Mesenchymal stem cell (in vitro differentiated cells and primary cell): Measurements from ENCODE around the gene FAM199X.

ENCODE experiments used
- DNase-seq: peaks from one replicate; pipeline ENCODE4 v3.0.0-alpha.2; 2013
- H2AFZ ChIP-seq: one replicate; pipeline ENCODE4 v1.6.1; 2013; ENCODE audit warnings: low read depth, mild to moderate bottlenecking, control low read depth, inconsistent platforms, low read length, moderate library complexity
- H2AK5ac ChIP-seq: 2 replicates; pipeline ENCODE4 v1.6.1; 2013; ENCODE audit warnings: low read length, moderate library complexity, mild to moderate bottlenecking, inconsistent platforms; ENCODE audit not compliant: severe bottlenecking
- H2BK120ac ChIP-seq: one replicate; pipeline ENCODE4 v1.6.1; 2013; ENCODE audit warnings: low read depth, mild to moderate bottlenecking, inconsistent platforms, low read length, moderate library complexity
- H2BK12ac ChIP-seq, 2 experiments: one replicate each; pipeline ENCODE4 v1.6.1; 2013; ENCODE audit warnings: inconsistent platforms in 2 of 2, low read length in 2 of 2, mild to moderate bottlenecking in 2 of 2, moderate library complexity in 2 of 2, control low read depth in 1 of 2
- H2BK15ac ChIP-seq: one replicate; pipeline ENCODE4 v1.6.1; 2013; ENCODE audit warnings: mild to moderate bottlenecking, low read depth, inconsistent platforms; ENCODE audit not compliant: poor library complexity, severe bottlenecking
- H2BK5ac ChIP-seq: 2 replicates; pipeline ENCODE4 v1.6.1; 2013; ENCODE audit warnings: low read depth, mild to moderate bottlenecking, low read length, control low read depth, inconsistent platforms; ENCODE audit not compliant: poor library complexity, severe bottlenecking
- H3K14ac ChIP-seq, 2 experiments: one replicate each; pipeline ENCODE4 v1.6.1; 2013; ENCODE audit warnings: inconsistent platforms in 2 of 2, low read length in 2 of 2, control low read depth in 1 of 2, mild to moderate bottlenecking in 1 of 2, moderate library complexity in 1 of 2
- H3K18ac ChIP-seq, 2 experiments: one replicate each; pipeline ENCODE4 v1.6.1; 2013; ENCODE audit warnings: inconsistent platforms in 2 of 2, low read length in 2 of 2, control low read depth in 1 of 2, low read depth in 1 of 2, mild to moderate bottlenecking in 1 of 2
- H3K23ac ChIP-seq, 2 experiments: one replicate each; pipeline ENCODE4 v1.6.1; 2013; ENCODE audit warnings: inconsistent platforms in 2 of 2, low read length in 2 of 2, mild to moderate bottlenecking in 2 of 2, moderate library complexity in 2 of 2, control low read depth in 1 of 2
- H3K27ac ChIP-seq: 2 replicates; pipeline ENCODE4 v1.5.1; 2013; ENCODE audit warnings: mild to moderate bottlenecking, moderate library complexity, low read length, control low read depth, inconsistent platforms; ENCODE audit not compliant: poor library complexity, severe bottlenecking
- H3K27me3 ChIP-seq, 2 experiments: 2 replicates each; pipeline versions ENCODE4 v1.6.1 to v1.7.0; 2013; ENCODE audit warnings: low read length in 2 of 2, mild to moderate bottlenecking in 2 of 2, moderate library complexity in 2 of 2, control low read depth in 1 of 2, inconsistent platforms in 1 of 2; ENCODE audit not compliant: control insufficient read depth in 1 of 2, insufficient read depth in 1 of 2
- H3K36me3 ChIP-seq, 2 experiments: 2 replicates each; pipeline versions ENCODE4 v1.6.1 to v1.7.0; 2013; ENCODE audit warnings: low read length in 2 of 2, control low read depth in 1 of 2, inconsistent platforms in 1 of 2, low read depth in 1 of 2, mild to moderate bottlenecking in 1 of 2; ENCODE audit not compliant: insufficient read depth in 2 of 2, control insufficient read depth in 1 of 2
- H3K4ac ChIP-seq, 2 experiments: one replicate each; pipeline ENCODE4 v1.6.1; 2013; ENCODE audit warnings: inconsistent platforms in 2 of 2, low read length in 2 of 2, mild to moderate bottlenecking in 2 of 2, moderate library complexity in 2 of 2, control low read depth in 1 of 2, low read depth in 1 of 2
- H3K4me1 ChIP-seq: 2 replicates; pipeline ENCODE4 v1.6.1; 2013; ENCODE audit warnings: low read depth, low read length, control low read depth; ENCODE audit not compliant: control insufficient read depth, insufficient read depth
- H3K4me2 ChIP-seq: 2 replicates; pipeline ENCODE4 v1.6.1; 2013; ENCODE audit warnings: low read length, mild to moderate bottlenecking, inconsistent platforms; ENCODE audit not compliant: poor library complexity, severe bottlenecking
- H3K4me3 ChIP-seq, 2 experiments: 2 replicates each; pipeline versions ENCODE4 v1.5.1 to v1.7.0; 2013; ENCODE audit warnings: low read length in 2 of 2, mild to moderate bottlenecking in 2 of 2, control low read depth in 1 of 2, low read depth in 1 of 2; ENCODE audit not compliant: insufficient read depth in 1 of 2
- H3K79me1 ChIP-seq: replicated peaks from 2 replicates; pipeline ENCODE4 v1.6.1; 2013; ENCODE audit warnings: mild to moderate bottlenecking, control low read depth, low read length, inconsistent platforms; ENCODE audit not compliant: poor library complexity, severe bottlenecking
- H3K9ac ChIP-seq: 2 replicates; pipeline ENCODE4 v1.7.0; 2013; ENCODE audit warnings: mild to moderate bottlenecking, low read length, moderate library complexity
- H3K9me3 ChIP-seq: 2 replicates; pipeline ENCODE4 v1.7.0; 2013; ENCODE audit warnings: mild to moderate bottlenecking, low read length; ENCODE audit not compliant: control insufficient read depth
- H4K8ac ChIP-seq: one replicate; pipeline ENCODE4 v1.6.1; 2013; ENCODE audit warnings: inconsistent platforms, mild to moderate bottlenecking, low read length, moderate library complexity
- H4K91ac ChIP-seq: one replicate; pipeline ENCODE4 v1.6.1; 2013; ENCODE audit warnings: mild to moderate bottlenecking, low read length, inconsistent platforms
- WGBS: methylation state at CpG from one replicate; pipeline ENCODE4 v1.1.7; 2013; ENCODE audit warnings: mixed read lengths; 5-methylcytosine and 5-hydroxymethylcytosine counted together

FAM199X gene

GRCh38 chrX:104172788-104173187 lies 6.5 kb downstream of the FAM199X start:
- Histone ChIP-seq H2BK15ac (no peak overlapping the region), H4K91ac (no peak overlapping the region), H3K36me3 (peaks cover 0 to 17% of the 10 kb centered on the region in 2 experiments), H4K8ac (no peak overlapping the region), H3K23ac (no peak overlapping the region), H3K9ac (peak overlapping the region; percentile 30), H2AK5ac (no peak overlapping the region), H2BK12ac (no peak overlapping the region), H2BK120ac (no peak overlapping the region), H2AFZ (no peak overlapping the region), H3K79me1 (no peaks in the 10 kb centered on the region), H3K27ac (peak overlapping the region; percentile 53), H3K9me3 (no peaks in the 10 kb centered on the region), H3K14ac (no peak overlapping the region), H3K18ac (no peak overlapping the region), H3K4ac (no peak overlapping the region), H3K27me3 (peaks cover 0 to 3% of the 10 kb centered on the region in 2 experiments), H3K4me2 (no peak overlapping the region), H3K4me3 (no peak overlapping the region), H2BK5ac (no peak overlapping the region), H3K4me1 (peaks cover 2% of the 10 kb centered on the region)
- WGBS, result 100% methylated on average over 1 of the region's 2 CpGs
- no peak for DNase-seq

GRCh38 chrX:104173841-104174240 lies 7.6 kb downstream of the FAM199X start:
- H2AFZ ChIP-seq, result no peak overlapping the region
- no peak overlapping the region for H4K91ac ChIP-seq
- H2BK12ac ChIP-seq, result no peak overlapping the region
- H3K27ac ChIP-seq, result no peak overlapping the region
- no peaks in the 10 kb centered on the region for H3K79me1 ChIP-seq
- H3K18ac ChIP-seq, result no peak overlapping the region
- H2AK5ac ChIP-seq, result no peak overlapping the region
- no peak for DNase-seq
- peaks cover 0 to 3% of the 10 kb centered on the region in 2 experiments for H3K27me3 ChIP-seq
- H3K4me3 ChIP-seq, result no peak overlapping the region
- H3K23ac ChIP-seq, result no peak overlapping the region
- H4K8ac ChIP-seq, result no peak overlapping the region
- peaks cover 2% of the 10 kb centered on the region for H3K4me1 ChIP-seq
- no peak overlapping the region for H3K4ac ChIP-seq
- peaks cover 2 to 25% of the 10 kb centered on the region in 2 experiments for H3K36me3 ChIP-seq
- no peak overlapping the region for H2BK5ac ChIP-seq
- no peak overlapping the region for H3K4me2 ChIP-seq
- no peak overlapping the region for H3K9ac ChIP-seq
- 98% methylated on average over 3 of the region's 6 CpGs for WGBS
- no peak overlapping the region for H2BK120ac ChIP-seq
- H2BK15ac ChIP-seq, result no peak overlapping the region
- peaks cover 5% of the 10 kb centered on the region for H3K9me3 ChIP-seq
- no peak overlapping the region for H3K14ac ChIP-seq

GRCh38 chrX:104183685-104184084 lies 17.4 kb downstream of the FAM199X start:
- H2BK120ac ChIP-seq, result no peak overlapping the region
- no peak overlapping the region for H2AFZ ChIP-seq
- H3K23ac ChIP-seq, result no peak overlapping the region
- H3K27me3 ChIP-seq, result no peaks in the 10 kb centered on the region
- H3K4me3 ChIP-seq, result no peak overlapping the region
- DNase-seq, result no peak
- no peak overlapping the region for H2BK5ac ChIP-seq
- peaks cover 2% of the 10 kb centered on the region for H3K9me3 ChIP-seq
- H3K4ac ChIP-seq, result no peak overlapping the region
- H2BK15ac ChIP-seq, result no peak overlapping the region
- no peak overlapping the region for H3K27ac ChIP-seq
- H3K9ac ChIP-seq, result no peak overlapping the region
- H3K18ac ChIP-seq, result no peak overlapping the region
- no peaks in the 10 kb centered on the region for H3K4me1 ChIP-seq
- no peak overlapping the region for H2AK5ac ChIP-seq
- H3K36me3 ChIP-seq, result peaks cover 6 to 34% of the 10 kb centered on the region in 2 experiments
- no peak overlapping the region for H4K91ac ChIP-seq
- H4K8ac ChIP-seq, result no peak overlapping the region
- no peak overlapping the region for H2BK12ac ChIP-seq
- no peak overlapping the region for H3K14ac ChIP-seq
- H3K4me2 ChIP-seq, result no peak overlapping the region
- WGBS, result 100% methylated on average over 1 of the region's 4 CpGs
- H3K79me1 ChIP-seq, result peaks cover 2% of the 10 kb centered on the region

GRCh38 chrX:104187931-104188330 lies 21.7 kb downstream of the FAM199X start:
- Histone ChIP-seq H3K4me1 (no peaks in the 10 kb centered on the region), H3K9ac (no peak overlapping the region), H4K8ac (no peak overlapping the region), H3K4me2 (no peak overlapping the region), H3K79me1 (peaks cover 4% of the 10 kb centered on the region), H2BK12ac (no peak overlapping the region), H2AFZ (no peak overlapping the region), H3K4ac (no peak overlapping the region), H2AK5ac (no peak overlapping the region), H3K23ac (no peak overlapping the region), H3K27ac (no peak overlapping the region), H3K18ac (no peak overlapping the region), H2BK15ac (no peak overlapping the region), H2BK120ac (no peak overlapping the region), H3K14ac (no peak overlapping the region), H3K4me3 (no peak overlapping the region), H4K91ac (no peak overlapping the region), H3K27me3 (peaks cover 0 to 3% of the 10 kb centered on the region in 2 experiments), H3K9me3 (no peaks in the 10 kb centered on the region), H3K36me3 (peaks cover 4 to 61% of the 10 kb centered on the region in 2 experiments), H2BK5ac (no peak overlapping the region)
- WGBS, result 98% methylated on average over 4 of the region's 8 CpGs
- DNase-seq, result no peak
